GM19328 (cell line): ENCODE results near the gene PSEN2.
A peak's percentile ranks its signal among the peaks of the same experiment; 100 is the strongest.
"Not testable (repeated sequence)": the region's sequence is repeated elsewhere in the genome, so short reads cannot be mapped to it uniquely, and the experiment has no call there.

ENCODE experiments used
- ATAC-seq: cut with Tn5 transposase; IDR thresholded peaks from one replicate; pipeline ENCODE4 v1.9.1; 2021; ENCODE audit warnings: mild to moderate bottlenecking, moderate library complexity; ENCODE audit not compliant: unreplicated experiment

PSEN2 gene

DNA sequence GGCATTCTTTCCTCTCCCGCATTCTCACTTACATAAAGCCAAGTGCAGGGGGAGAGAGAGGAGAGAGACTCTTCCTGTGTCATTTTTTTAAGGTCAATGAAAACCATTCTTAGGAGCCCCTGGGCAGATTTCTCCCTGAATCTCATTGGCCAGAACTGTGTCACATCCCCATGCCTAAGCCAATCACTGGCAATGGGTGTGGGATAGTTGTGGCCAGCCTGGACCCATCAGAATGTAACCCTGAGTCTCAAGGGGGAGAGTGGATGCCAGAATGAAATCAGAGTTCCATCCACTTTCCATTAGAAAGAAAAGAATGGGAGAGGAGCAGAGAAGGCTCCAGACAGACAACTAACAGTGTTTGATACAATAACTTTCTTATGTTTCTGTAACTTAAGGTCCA is 38.5 kb downstream of the PSEN2 start:
- no peak for ATAC-seq

DNA sequence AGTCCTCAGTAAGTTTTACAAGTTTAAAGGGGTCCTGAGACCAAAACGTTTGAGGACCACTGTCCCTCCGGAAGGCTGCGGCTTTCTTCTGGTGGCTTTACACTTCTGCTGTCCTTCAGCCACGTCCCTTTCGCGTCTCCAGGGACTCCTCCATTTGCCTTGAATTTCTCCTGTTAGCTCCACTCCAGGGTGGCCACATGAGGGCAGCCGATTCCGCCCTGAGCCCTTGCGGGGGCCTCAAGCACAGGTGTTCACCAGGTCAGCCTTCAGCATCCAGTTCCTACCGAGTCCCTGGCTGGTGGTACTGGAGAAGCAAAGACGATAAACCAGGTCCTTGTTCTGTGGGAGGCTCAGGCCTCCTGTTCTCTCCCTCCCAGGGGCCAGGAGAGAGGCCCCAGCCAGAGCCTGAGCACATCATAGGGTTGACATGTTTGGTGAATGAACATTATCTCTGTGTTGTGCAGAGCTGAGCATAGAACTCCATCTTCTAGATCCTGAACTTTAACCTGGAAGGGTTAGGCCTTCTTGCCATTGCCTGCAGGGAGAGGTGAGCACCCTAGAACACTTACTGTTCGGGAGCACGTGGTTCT is 42.3 kb downstream of the PSEN2 start:
- ATAC-seq: peak; percentile 61

DNA sequence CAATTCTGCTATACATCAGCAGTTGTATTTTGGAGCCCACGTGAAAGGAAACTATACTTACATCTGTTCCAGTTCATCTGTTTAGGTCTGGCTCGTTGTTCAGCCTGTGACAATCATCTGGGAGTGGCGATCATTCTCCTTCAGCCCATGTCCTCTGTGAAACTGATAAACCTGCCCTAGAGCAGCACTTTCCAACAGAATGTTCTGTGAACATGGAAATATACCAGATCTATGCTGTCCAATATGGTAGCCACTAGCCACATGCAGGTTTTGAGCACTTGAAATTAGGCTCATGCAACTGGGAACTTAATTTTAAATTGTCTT is 45.2 kb downstream of the PSEN2 start:
- ATAC-seq: peak; percentile 10

DNA sequence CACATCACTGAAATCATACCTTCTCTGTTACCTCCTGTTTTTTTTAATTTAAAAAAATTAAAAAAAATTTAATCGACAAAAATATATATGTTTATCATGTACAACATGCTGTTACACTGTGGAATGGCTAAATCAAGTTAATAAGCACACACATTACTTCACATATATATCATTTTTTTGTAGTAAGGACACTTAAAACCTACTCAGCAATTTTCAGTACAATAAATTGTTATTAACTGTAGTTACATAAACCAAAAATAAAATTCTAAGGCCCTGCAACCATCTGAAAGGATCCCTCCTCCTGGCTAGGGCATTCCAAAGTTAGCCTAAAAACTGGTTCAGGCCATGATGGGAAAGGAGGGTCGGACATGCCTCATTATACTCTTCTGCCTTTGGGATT is 46.1 kb downstream of the PSEN2 start:
- ATAC-seq: no peak

DNA sequence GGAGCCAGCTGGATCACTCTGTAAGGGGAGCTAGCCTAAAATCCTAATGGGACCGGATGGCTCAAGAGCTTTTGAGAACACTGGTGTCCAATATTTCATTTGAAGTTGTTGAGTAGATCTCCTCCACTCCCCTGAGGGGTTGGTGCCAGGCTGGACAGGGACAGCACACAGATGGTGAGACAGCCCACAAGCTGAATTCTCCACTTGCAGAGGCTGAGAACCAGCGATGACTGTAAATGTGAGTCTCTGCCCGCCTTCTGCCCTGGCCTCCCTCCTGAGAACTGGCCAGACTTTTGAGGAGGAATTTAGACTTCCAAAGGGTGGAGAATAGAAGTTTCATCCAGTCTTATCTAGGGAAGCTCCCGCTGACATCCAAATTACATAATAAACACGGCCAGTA is 49.2 kb downstream of the PSEN2 start:
- ATAC-seq: no peak

DNA sequence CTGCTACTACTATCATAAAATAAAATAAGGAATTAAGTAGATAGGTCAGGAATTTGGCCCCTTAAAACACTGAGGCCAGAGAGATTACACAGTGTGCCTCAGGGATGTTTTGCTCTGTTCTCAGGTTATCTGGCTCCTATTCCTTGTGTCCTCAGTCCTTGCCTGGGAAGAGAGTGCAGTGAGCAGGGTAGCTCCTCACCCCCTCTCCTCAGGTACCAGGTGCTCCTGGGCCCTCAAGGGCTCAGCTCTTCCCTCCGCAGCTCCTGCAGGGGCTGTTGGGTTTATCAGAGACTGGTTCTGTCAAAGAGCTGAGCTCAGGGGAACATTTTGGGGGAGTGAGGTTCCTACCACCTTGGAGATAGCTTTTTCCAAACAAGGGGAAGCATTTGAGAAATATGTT is 49.6 kb downstream of the PSEN2 start:
- ATAC-seq: no peak

DNA sequence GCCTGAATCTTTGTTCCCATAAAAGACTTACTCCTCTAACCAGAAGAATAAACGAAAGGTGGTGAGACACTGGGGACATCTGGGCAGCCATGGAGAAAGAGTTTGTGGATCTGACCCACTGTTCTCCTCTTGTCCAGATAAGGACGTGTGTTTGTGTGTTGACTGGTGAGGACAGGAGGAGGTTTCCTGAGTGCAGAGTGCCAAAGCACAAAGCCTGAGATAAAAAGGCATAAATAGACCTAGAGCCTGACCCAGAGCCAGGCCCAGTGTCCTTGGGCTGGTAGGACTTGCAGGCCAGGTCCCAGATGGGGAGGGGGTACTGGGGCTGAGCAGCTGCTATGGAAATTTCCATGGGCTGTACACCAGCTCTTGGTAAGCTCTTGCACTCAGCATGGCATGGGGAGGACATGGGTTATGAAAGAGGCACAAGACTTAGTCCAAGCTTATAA is 50.1 kb downstream of the PSEN2 start:
- ATAC-seq: no peak

DNA sequence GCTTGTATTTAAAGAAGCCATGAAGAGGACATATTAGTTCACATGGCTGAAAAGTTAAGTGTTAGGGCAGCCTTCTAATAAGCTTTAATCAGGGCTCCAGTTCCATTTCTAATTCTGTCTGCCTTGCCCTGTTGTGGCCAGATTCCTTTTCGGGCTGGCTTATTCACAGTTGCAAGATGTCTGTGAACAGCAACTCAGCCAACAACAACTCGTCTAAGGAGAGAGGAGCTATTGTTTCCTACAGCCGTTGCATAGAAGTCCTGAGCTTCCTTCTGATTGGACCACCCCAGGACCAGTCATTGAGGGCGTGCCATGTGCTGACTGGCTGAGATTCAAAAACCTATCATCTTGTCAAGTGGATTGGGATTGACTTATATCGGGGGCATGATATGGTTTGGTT is 51.1 kb downstream of the PSEN2 start:
- no peak for ATAC-seq

DNA sequence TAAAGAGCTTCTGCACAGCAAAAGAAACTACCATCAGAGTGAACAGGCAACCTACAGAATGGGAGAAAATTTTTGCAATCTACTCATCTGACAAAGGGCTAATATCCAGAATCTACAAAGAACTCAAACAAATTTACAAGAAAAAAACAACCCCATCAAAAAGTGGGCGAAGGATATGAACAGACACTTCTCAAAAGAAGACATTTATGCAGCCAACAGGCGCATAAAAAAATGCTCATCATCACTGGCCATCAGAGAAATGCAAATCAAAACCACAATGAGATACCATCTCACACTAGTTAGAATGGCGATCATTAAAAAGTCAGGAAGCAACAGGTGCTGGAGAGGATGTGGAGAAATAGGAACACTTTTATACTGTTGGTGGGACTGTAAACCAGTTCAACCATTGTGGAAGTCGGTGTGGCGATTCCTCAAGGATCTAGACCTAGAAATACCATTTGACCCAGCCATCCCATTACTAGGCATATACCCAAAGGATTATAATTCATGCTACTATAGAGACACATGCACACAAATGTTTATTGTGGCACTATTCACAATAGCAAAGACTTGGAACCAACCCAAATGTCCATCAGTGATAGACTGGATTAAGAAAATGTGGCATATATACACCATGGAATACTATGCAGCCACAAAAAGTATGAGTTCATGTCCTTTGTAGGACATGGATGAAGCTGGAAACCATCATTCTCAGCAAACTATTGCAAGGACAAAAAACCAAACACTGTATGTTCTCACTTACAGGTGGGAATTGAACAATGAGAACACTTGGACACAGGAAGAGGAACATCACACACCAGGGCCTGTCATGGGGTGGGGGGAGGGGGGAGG is 59.1 kb downstream of the PSEN2 start:
- not testable (repeated sequence) for ATAC-seq

DNA sequence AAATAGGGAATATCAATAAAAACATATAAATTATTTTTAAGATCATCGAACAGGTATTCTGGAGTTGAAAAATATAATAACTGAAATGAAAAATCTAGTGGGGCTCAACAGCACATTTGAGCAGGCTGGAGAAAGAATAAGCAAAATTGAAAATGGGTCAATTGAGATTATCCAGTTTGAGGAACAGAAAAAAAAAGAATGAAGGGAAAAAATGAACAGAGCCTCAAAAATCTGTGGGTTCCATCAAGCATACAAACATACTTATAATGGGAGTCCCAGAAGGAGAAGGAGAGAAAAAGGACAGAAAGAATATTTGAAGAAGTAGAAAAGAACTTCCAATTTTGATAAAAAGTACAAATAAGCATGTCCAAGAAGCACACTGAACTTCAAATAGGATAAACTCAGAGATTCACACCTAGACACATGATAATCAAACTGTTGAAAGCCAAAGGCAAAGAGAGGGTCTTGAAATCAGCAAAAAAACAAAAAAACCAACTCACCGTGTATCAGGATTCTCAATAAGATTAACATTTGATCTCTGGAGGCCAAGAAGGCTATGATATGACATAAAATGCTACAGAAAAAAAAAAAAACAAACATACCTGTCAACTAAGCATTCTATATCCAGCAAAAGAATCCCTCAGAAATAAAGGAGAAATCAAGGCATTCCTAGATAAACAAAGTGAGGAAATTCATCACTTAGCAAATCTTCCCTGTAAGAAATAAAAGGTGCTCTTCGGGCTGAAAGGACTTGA is 64.2 kb downstream of the PSEN2 start:
- ATAC-seq: no peak

DNA sequence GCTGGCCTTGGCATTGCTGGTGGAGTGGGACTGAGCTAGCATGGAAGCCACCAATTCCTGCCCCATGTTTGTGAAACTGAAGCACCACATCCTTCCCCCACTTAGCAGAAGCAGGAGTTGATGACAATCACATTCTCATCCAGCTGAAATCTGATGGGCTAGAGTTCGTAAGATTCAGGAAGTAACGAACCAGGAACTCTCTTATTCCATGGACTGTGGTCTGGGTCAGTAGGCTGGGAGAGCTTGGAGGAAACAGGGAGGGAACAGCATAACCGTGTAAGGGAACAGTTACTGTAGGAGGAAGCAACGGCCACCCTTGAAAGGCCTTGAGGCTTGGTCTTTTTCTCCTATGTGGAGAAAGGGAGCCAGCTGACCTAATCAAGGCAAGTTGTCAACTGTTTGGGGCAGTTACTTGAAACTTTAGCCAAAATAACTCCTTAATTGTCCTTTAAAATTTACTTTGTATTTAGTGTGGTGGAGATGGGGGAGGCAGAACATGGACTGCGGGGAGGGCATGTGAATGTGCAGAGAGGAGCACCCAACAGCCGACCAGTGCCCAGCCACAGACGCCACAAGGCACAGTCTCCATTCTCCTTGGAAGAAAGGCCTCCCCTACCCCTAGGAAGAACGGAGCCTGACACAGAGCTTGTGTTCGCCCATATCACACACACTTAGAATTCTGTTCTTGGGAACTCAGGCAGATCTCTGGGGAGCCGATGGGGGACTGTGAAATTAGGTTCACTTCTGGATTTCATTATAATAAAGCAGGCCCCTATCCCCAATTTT is 67.7 kb downstream of the PSEN2 start:
- ATAC-seq: no peak

DNA sequence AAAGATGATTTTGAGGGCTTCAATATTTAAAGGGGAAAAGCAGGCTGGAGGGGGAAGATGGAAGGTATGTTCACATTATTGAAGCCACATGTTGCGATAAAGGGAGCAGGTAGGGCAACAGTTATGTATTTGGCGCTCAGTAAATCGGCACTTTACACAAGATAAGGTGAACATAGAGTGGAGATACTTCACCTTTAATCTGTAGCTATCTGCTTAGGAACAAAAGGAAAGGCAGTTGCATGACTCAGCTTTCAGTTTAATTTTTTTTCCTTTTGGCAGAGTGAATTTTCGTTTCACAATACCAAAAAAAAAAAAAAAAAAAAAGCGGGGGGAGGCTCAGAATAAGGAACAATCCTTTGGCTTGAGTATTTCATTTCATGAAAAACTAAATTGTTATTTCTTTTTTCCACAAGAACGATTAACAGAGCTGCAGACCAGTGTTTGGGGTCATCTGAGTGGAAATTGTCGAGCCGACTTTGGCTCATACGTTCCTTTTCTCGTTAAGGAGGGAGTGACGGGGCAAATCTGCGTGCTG is 68.6 kb downstream of the PSEN2 start:
- no peak for ATAC-seq

DNA sequence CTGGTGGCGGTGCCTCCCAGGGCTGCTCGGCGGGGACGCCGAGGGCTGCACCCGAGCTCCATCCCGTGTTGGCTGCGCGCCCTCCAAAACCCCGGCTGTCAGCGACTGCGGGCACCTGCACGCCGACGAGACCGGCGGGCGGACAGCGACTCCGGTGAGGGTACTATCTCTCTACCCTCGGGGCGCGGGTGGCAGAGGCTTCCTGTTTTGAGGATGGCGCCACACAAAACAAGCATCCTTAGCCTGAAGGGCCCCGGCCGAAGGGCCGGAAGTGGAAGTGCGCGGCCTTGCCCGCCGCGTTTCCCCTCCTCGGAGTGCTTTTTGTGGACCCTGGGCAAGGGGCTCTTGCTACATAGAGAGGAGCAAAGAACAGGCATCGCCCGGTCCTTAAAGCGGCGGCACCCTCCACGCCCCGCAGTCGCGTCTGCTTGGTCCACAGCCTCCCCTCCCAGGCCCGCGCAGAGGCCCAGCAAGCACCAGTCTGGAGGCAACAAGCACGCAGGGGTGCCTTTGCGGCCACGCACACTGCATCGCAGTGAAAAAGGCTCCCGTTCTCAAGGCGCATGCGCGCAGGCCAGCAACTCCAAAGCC is 69.1 kb downstream of the PSEN2 start:
- ATAC-seq: peak; percentile 21

DNA sequence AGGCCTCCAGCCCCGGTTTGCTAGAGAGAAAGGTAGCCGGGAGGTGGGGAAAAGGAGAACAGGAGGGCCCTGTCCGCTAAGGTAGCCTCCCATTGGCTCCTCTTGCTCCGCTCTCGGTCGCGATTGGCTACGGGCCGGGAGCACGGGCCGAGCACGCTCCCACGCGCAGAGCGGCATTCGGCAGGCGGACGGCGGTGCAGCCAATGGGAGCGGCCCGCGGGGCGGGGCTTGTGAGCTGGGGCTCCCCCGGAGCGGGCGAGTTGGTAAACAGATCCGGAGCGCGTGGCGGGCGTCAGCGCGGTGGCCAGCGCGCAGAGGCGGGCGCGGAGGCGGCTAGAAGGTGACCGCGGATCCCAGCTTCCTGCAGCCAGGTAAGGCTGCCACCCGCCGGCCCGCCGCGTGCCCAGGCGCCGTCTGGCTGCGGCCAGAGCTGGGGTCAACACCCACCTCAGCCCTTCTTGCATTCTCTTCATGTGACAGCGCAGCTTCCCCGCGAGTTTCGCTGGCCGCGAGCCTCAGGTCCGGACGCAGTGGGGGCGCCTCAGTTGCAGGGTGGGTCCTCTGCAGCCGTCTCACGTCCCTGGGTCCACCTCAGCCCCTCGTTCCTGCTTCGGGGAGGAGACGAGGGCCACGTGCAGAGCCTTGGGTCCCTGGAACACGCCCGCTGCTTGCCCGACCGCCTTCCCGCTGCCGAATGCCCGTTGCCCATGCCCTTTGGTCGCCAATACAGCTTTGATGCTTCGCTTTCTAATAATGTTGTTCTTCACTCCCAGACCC is 69.8 kb downstream of the PSEN2 start, which contains the start of gene COQ8A:
Gene COQ8A, plus strand, starts transcription at position 266 of the 777 bp plus-strand sequence. CDS start 21,092 bp downstream, outside the sequence.
- peak; percentile 96 for ATAC-seq

DNA sequence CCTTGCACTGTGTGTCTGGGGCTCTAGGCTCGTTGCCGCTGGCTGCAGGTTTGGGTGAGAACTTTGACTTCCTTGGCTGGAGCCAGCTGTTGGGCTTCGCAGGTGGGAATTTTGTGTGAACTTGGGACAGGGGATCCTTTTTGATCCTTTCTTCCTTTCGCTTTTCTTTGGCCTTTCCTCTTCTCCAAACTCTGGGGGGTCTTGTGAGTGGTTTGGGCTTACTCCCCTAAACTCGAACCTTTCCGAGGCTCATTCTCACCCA is 70.3 kb downstream of the PSEN2 start:
- no peak for ATAC-seq

DNA sequence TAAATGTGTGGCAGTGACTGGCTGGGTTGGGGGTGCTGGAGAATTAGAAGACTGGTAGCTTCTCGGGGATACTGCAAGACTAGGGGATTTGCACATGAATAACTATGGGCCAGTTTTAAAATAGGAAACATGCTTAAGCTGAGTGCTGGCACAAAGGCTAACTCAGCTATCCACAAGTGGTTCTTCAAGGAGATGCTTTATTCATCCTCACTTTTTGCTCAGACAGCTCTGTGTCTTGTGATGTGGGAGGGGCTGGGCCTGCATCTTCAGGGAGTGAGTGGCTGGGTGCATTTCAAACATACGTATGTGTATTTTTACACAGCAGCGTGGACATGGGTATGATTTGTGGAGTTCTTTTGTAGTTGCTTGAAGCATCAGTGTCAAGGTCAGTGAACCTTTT is 72.0 kb downstream of the PSEN2 start:
- no peak for ATAC-seq

DNA sequence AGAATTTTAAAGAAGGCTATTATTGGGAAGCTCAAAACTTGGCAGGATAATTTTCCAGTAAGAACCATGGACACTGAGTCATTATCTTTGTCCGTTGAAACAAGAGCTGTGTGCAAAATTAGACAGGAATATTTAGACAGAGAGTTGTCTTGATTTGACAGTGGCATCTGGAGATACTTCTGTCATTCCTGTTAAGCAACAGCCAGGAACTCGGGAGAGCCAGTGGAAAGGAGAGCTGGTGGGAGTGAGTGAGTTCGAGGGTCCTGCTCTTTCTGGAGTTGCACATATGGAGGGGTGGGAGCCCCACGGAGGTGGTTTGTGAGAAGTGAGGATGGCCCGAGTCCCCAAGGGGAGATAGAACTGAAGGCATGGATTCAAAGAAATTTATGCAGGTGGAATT is 72.7 kb downstream of the PSEN2 start:
- no peak for ATAC-seq

DNA sequence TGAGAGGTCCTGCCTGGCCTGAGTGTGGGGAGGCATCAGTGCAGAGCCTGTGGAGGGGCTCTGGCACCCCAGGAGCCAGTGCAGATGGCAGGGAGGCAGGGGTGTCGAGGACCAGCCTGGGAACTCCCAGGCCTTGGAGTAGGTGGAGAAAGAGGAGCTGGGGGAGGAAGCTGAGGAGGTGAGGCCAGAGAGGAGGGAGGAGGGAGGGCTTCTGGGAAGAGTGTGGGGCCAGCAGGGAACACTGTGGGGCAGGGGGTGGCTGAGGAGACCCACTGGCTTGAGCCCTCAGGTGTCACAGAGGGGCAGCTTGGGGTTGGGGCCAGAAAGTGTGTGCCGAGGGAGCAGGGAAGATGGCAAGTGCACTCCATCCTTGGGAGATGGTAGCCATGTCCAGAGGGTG is 73.5 kb downstream of the PSEN2 start:
- no peak for ATAC-seq

DNA sequence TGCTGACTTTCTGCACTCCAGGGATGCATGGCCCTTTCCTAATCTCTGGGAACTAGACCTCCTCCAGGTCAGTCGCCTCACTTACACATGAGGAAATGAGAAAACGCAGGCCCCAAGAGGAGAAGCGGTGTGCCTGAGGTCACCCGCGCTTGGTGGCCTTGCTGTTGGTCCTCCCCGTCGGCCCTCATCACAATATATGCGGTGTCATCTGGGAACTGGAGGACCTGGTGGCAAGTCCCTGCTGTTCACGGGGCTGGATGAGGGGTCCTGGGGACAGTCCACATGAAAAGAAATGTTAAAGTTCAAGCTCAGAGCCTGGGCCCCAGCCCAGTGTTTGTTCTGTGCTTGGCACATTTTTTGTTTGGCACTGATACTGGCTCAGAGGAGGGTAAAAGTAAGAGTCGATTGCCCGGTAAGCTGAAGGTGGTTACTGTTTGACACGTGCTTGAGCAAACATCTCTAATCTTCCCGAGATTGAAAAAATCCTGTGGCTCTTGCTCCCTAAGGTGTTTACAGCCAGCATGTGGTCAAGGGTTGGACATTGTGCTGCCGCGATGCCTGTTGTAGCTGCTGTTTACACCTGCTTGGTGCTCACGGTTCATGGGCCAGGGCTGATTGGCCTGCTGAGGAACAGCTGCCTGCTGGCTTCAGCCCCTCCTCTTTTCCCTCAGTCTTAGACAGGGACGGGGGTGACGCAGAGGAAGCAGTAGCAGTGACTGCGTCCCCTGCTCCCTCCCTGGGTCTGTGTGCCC is 74.9 kb downstream of the PSEN2 start:
- ATAC-seq: no peak
